SJCRH30 (cell line): Measurements from ENCODE around the gene DDC. TPM values are rescaled to one million over a fixed set of nuclear protein-coding genes. Genes with fewer than 3 reads are reported as not detected.

Experiments used
- DNase-seq, 2 experiments: peaks; one replicate each; pipeline ENCODE4 v3.0.0-alpha.2; 2015 to 2020
- H3K27ac ChIP-seq: fragments of 250-450 bp; sonication (Bioruptor Pico); 2 replicates; pipeline ENCODE4 v1.5.1; 2020; ENCODE audit warnings: mild to moderate bottlenecking, moderate library complexity
- H3K27me3 ChIP-seq: fragments of 250-450 bp; sonication (Bioruptor Pico); 2 replicates; pipeline ENCODE4 v1.5.1; 2020; ENCODE audit warnings: mild to moderate bottlenecking, moderate library complexity
- H3K36me3 ChIP-seq: fragments of 250-450 bp; sonication (Bioruptor Pico); 2 replicates; pipeline ENCODE4 v1.5.1; 2020; ENCODE audit warnings: mild to moderate bottlenecking, moderate library complexity
- H3K4me1 ChIP-seq: fragments of 250-450 bp; sonication (Bioruptor Pico); 2 replicates; pipeline ENCODE4 v1.5.1; 2020; ENCODE audit warnings: mild to moderate bottlenecking, moderate library complexity
- H3K4me3 ChIP-seq: fragments of 250-450 bp; sonication (Bioruptor Pico); 2 replicates; pipeline ENCODE4 v1.5.1; 2020; ENCODE audit warnings: mild to moderate bottlenecking, moderate library complexity
- H3K9me3 ChIP-seq: fragments of 250-450 bp; sonication (Bioruptor Pico); replicated peaks from 2 replicates; pipeline ENCODE4 v1.5.1; 2020; ENCODE audit warnings: mild to moderate bottlenecking, moderate library complexity
- total RNA-seq: library from RNA; depleted of rRNA; stranded (reverse); fragments of >200 nt; shearing (Covaris generic); gene quantifications from 2 replicates; pipeline ENCODE4 v1.2.3, GENCODE V29; 2014; rRNA removed

DDC gene, protein sequence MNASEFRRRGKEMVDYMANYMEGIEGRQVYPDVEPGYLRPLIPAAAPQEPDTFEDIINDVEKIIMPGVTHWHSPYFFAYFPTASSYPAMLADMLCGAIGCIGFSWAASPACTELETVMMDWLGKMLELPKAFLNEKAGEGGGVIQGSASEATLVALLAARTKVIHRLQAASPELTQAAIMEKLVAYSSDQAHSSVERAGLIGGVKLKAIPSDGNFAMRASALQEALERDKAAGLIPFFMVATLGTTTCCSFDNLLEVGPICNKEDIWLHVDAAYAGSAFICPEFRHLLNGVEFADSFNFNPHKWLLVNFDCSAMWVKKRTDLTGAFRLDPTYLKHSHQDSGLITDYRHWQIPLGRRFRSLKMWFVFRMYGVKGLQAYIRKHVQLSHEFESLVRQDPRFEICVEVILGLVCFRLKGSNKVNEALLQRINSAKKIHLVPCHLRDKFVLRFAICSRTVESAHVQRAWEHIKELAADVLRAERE
- not detected in 2 replicates for total RNA-seq

- DNase-seq = no peak
- H3K4me1 ChIP-seq = no peaks in the 10 kb centered on the region
- H3K27ac ChIP-seq = no peak within 1 kb of the TSS
- H3K27me3 ChIP-seq = 0 out of 2 replicates have a peak, but pooled peaks cover 1% of the 10 kb centered on the region
- no peaks in the 10 kb centered on the region for H3K9me3 ChIP-seq
- H3K4me3 ChIP-seq = no peak within 1 kb of the TSS
- H3K36me3 ChIP-seq = no peaks in the 10 kb centered on the region
Measured at GRCh38 chr7:50564640-50565558, at the start of gene DDC. TSS of gene DDC (minus strand) at chr7:50565405. CDS start at chr7:50544085, 21,320 bp downstream.

GRCh38 chr7:50613473-50613872 lies 48.3 kb upstream of the DDC start:
- Histone ChIP-seq H3K27me3 (peaks cover 4% of the 10 kb centered on the region; the same call in 1 of the 2 replicates), H3K27ac (no peak overlapping the region), H3K36me3 (no peaks in the 10 kb centered on the region), H3K9me3 (no peaks in the 10 kb centered on the region), H3K4me3 (no peak overlapping the region), H3K4me1 (no peaks in the 10 kb centered on the region)
- no peak for DNase-seq

GRCh38 chr7:50612704-50613103 lies 47.5 kb upstream of the DDC start:
- H3K27ac ChIP-seq = no peak overlapping the region
- DNase-seq = no peak
- no peak overlapping the region for H3K4me3 ChIP-seq
- no peaks in the 10 kb centered on the region for H3K36me3 ChIP-seq
- H3K4me1 ChIP-seq = no peaks in the 10 kb centered on the region
- no peaks in the 10 kb centered on the region for H3K9me3 ChIP-seq
- peaks cover 3% of the 10 kb centered on the region; the same call in 1 of the 2 replicates for H3K27me3 ChIP-seq

DNA sequence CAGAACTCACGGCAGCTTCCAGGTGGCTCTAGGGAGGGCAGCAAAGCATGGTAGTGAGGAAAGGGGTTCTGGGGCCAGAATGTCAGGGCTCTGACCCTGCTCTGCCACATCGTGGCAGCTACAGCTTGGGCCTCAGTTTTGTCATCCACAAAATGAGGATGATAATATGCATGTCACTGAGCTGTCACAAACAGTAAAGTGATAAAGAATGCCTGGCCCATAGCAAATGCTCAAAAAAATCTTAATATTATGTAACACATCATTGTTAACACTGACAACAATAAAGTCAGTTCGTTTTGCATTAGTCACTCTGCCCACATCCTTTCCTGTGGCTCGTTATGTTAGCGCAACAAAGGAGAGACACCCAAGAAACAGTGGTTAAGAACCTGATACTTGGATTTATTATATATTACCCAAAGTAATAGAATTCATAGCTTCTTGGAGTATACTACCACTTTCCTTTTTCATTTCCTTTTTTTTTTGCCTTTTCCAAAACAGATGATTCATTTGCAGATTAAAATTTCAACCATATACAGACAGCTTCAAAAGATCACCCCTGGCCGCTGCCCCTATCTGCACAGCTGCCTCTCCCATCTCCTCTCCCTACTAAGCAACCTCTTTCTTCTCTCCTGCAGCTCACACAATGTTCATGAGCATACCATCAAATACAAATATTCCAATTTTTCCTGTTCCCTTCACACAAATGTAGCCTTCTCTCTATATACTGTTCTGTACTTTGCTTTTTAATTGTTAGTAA lies 45.5 kb upstream of the DDC start:
- Histone ChIP-seq H3K27ac (no peak overlapping the region), H3K4me1 (no peaks in the 10 kb centered on the region), H3K36me3 (no peaks in the 10 kb centered on the region), H3K9me3 (no peaks in the 10 kb centered on the region), H3K27me3 (no peaks in the 10 kb centered on the region; the same call in 1 of the 2 replicates), H3K4me3 (no peak overlapping the region)
- DNase-seq = no peak

GRCh38 chr7:50608196-50608906 lies 43.1 kb upstream of the DDC start:
- Histone ChIP-seq H3K27ac (no peak overlapping the region), H3K9me3 (no peaks in the 10 kb centered on the region), H3K4me3 (no peak overlapping the region), H3K4me1 (no peaks in the 10 kb centered on the region), H3K27me3 (no peaks in the 10 kb centered on the region; the same call in 1 of the 2 replicates), H3K36me3 (no peaks in the 10 kb centered on the region)
- no peak for DNase-seq

GRCh38 chr7:50607524-50608125 lies 42.4 kb upstream of the DDC start:
- Histone ChIP-seq H3K36me3 (no peaks in the 10 kb centered on the region), H3K4me3 (no peak overlapping the region), H3K4me1 (no peaks in the 10 kb centered on the region), H3K27me3 (peaks cover 4% of the 10 kb centered on the region), H3K9me3 (no peaks in the 10 kb centered on the region), H3K27ac (no peak overlapping the region)
- DNase-seq = no peak

GRCh38 chr7:50605059-50605458 lies 39.9 kb upstream of the DDC start:
- H3K27me3 ChIP-seq = peaks cover 9% of the 10 kb centered on the region
- no peaks in the 10 kb centered on the region for H3K36me3 ChIP-seq
- no peak for DNase-seq
- no peaks in the 10 kb centered on the region for H3K4me1 ChIP-seq
- H3K27ac ChIP-seq = no peak overlapping the region
- no peak overlapping the region for H3K4me3 ChIP-seq
- no peaks in the 10 kb centered on the region for H3K9me3 ChIP-seq

GRCh38 chr7:50603287-50603686 lies 38.1 kb upstream of the DDC start:
- Histone ChIP-seq H3K9me3 (no peaks in the 10 kb centered on the region), H3K27ac (no peak overlapping the region), H3K4me3 (no peak overlapping the region), H3K27me3 (peaks cover 10% of the 10 kb centered on the region; the same call in 1 of the 2 replicates), H3K36me3 (no peaks in the 10 kb centered on the region), H3K4me1 (no peaks in the 10 kb centered on the region)
- no peak for DNase-seq

- no peaks in the 10 kb centered on the region for H3K36me3 ChIP-seq
- H3K27ac ChIP-seq = no peak overlapping the region
- H3K4me1 ChIP-seq = no peaks in the 10 kb centered on the region
- H3K27me3 ChIP-seq = peaks cover 10% of the 10 kb centered on the region; the same call in 1 of the 2 replicates
- DNase-seq = no peak
- H3K9me3 ChIP-seq = no peaks in the 10 kb centered on the region
- no peak overlapping the region for H3K4me3 ChIP-seq
Measured at GRCh38 chr7:50599385-50599784, 34.2 kb upstream of the DDC start.

DNA sequence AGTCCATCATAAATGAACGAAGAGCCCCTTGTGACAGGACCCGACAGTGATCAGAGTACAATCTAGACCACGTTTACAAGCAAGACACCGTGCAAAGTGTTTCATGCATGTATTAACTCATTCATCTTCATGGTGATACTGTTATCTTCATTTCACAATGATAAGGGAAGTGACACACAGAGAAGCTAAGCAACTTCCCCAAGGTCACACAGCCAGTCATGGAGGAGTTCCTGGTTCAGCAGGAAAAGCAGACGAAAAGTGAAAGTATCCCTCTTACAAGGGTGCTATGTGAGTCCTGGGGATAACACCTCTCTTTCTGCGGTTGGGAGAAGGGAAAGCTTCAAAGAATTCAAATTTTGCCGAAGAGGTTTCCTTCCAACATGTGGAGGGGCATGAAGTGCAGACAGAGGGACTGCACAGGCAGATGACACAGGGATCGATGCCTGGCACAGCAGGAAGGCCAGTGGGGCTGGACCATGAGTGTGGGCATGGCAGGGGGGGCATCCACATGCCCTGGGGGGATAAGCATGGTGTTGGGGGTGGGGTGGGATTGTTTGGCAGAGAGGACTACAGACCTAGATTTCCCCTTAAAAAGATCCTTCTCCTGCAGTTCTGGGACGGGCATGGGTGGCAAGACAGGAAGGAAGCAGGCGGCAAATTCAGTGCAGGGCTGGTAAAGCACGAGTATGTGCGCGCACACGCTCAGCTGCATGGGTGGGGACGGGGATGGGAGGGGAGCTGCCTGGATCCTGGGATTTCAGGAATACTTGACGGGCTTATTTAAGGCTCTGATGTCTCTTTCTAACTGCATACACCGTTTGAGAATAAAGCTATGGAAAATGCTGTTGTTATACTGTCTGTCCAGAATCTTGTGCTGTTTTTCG lies 33.5 kb upstream of the DDC start:
- Histone ChIP-seq H3K4me3 (no peak overlapping the region), H3K36me3 (no peaks in the 10 kb centered on the region), H3K27me3 (peaks cover 10% of the 10 kb centered on the region; the same call in 1 of the 2 replicates), H3K9me3 (no peaks in the 10 kb centered on the region), H3K4me1 (no peaks in the 10 kb centered on the region), H3K27ac (no peak overlapping the region)
- no peak for DNase-seq

DNA sequence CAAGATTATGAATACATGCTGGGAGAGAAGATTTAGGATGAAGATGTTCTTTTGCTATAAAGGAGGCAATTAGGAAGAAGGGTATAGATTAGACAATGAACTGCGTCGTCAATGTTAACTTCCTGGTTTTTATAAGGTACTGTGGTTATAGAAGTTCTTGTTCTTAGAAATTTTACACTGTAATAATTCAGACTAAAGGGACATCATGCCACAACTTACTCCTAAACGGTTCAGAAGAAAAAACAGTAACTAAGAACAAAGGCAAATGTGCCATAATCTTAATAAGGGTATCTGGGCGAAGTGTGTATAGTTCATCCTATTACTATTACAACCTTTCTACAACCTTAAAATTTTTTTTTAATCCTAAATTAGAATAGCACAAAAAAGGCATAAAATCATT lies 31.3 kb upstream of the DDC start:
- no peaks in the 10 kb centered on the region for H3K36me3 ChIP-seq
- H3K4me3 ChIP-seq = no peak overlapping the region
- no peak overlapping the region for H3K27ac ChIP-seq
- no peaks in the 10 kb centered on the region for H3K9me3 ChIP-seq
- H3K4me1 ChIP-seq = no peaks in the 10 kb centered on the region
- no peak for DNase-seq
- H3K27me3 ChIP-seq = 0 out of 2 replicates have a peak, but pooled peaks cover 3% of the 10 kb centered on the region

DNA sequence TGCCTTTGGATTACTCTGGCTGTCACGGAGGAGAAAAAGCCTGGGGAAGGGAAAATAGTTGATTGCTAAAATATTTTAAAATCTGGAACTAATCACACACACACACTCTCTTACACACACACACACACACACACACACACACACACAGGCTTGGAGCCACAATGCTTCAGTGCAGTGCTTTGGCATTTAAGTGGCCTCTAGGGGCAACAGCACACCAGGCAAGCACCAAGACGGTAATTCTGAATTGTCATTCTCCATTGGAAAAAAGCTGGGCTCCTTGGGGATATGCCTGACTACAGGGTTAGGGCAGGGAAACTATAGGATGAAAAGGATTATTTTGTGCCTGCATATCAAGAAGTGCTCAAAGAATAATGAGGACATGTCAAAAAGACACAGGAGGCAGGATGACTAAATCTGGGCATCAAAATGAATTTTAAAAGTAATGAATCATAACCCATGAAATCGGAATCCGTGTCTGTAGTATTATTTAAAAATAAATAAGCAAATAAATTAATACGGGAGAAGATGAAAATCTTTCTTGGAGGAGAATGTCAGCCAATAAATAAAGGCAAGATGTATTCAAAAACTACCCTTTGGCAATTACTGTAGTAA lies 30.4 kb upstream of the DDC start:
- no peak for DNase-seq
- Histone ChIP-seq H3K4me3 (no peak overlapping the region), H3K9me3 (no peaks in the 10 kb centered on the region), H3K27ac (no peak overlapping the region), H3K27me3 (0 out of 2 replicates have a peak, but pooled peaks cover 3% of the 10 kb centered on the region), H3K36me3 (no peaks in the 10 kb centered on the region), H3K4me1 (no peaks in the 10 kb centered on the region)
